C4-2B (cell line): Measurements from ENCODE around the gene ZNF823.
"Not testable (repeated sequence)": the region's sequence is repeated elsewhere in the genome, so short reads cannot be mapped to it uniquely, and the experiment has no call there.

Experiments
- H3K27ac ChIP-seq: fragments of 450-650 bp; 2 replicates; pipeline ENCODE4 v1.5.1; 2017
- CTCF ChIP-seq: fragments of 450-650 bp; conservative IDR thresholded peaks from 2 replicates; pipeline ENCODE4 v1.5.1; 2017; ENCODE audit warnings: mild to moderate bottlenecking
- ZFX ChIP-seq: fragments of 450-650 bp; IDR thresholded peaks from 2 replicates; pipeline ENCODE4 v1.6.1; 2017

Gene ZNF823

GRCh38 chr19:11771520-11771919, 32.8 kb upstream of the ZNF823 start:
- H3K27ac ChIP-seq, result not testable (repeated sequence)
- peak; percentile 22; the same call in 1 of the 2 replicates for TF ChIP-seq CTCF

- H3K27ac ChIP-seq, result no peak overlapping the region
- TF ChIP-seq CTCF (no peak), ZFX (no peak)
These were observed 31.2 kb upstream of the ZNF823 start for GRCh38 chr19:11769995-11770394.

- no peak for TF ChIP-seq ZFX
- no peak for TF ChIP-seq CTCF
- peak overlapping the region; percentile 87 for H3K27ac ChIP-seq
These were observed 28.9 kb upstream of the ZNF823 start for GRCh38 chr19:11767633-11768133.

GRCh38 chr19:11766597-11767591, 28.1 kb upstream of the ZNF823 start, which contains the start of gene ZNF441:
Gene ZNF441 (plus strand): TSS chr19:11767000. CDS start chr19:11767194, 194 bp downstream.
- peak within 1 kb of the TSS; percentile 87 for H3K27ac ChIP-seq
- peak; percentile 85 for TF ChIP-seq ZFX
- no peak for TF ChIP-seq CTCF

- no peak for TF ChIP-seq CTCF
- TF ChIP-seq ZFX, result no peak
- H3K27ac ChIP-seq, result no peak overlapping the region
These were observed 24.9 kb upstream of the ZNF823 start for GRCh38 chr19:11763611-11764010.

- no peak for TF ChIP-seq CTCF
- no peak for TF ChIP-seq ZFX
- H3K27ac ChIP-seq, result no peak overlapping the region
These were observed 24.4 kb upstream of the ZNF823 start for GRCh38 chr19:11763117-11763516.

GRCh38 chr19:11759805-11760204, 21.1 kb upstream of the ZNF823 start:
- no peak for TF ChIP-seq CTCF
- no peak for TF ChIP-seq ZFX
- no peak overlapping the region for H3K27ac ChIP-seq
